Mesothelial cell of epicardium (in vitro differentiated cells): ENCODE results near the gene PHF21A. TPM values are rescaled to one million over a fixed set of nuclear protein-coding genes. Genes with fewer than 3 reads are reported as not detected.
"Not testable (repeated sequence)": the region's sequence is repeated elsewhere in the genome, so short reads cannot be mapped to it uniquely, and the experiment has no call there.

ENCODE experiments used
- DNase-seq, 2 experiments: peaks; one replicate each; pipeline ENCODE4 v3.0.0; 2021; ENCODE audit warnings: low spot score in 2 of 2; ENCODE audit not compliant: unreplicated experiment in 2 of 2
- H3K27ac Mint-ChIP-seq: 2 replicates; pipeline ENCODE4 v1.8.0; 2021; ENCODE audit warnings: mixed read lengths
- H3K27me3 Mint-ChIP-seq: 2 replicates; pipeline ENCODE4 v1.8.0; 2021; ENCODE audit warnings: low read depth, mixed read lengths
- H3K36me3 Mint-ChIP-seq: 2 replicates; pipeline ENCODE4 v1.8.0; 2021; ENCODE audit warnings: mixed read lengths
- H3K4me1 Mint-ChIP-seq: 2 replicates; pipeline ENCODE4 v1.8.0; 2021; ENCODE audit warnings: mixed read lengths
- H3K4me3 Mint-ChIP-seq: 2 replicates; pipeline ENCODE4 v1.8.0; 2021; ENCODE audit warnings: mild to moderate bottlenecking, moderate library complexity, mixed read lengths
- H3K9me3 Mint-ChIP-seq: 2 replicates; pipeline ENCODE4 v1.8.0; 2021; ENCODE audit warnings: mixed read lengths
- total RNA-seq: library from RNA; stranded (reverse); gene quantifications from 3 replicates; pipeline ENCODE4 v1.2.1, GENCODE V29; 2021
- TF ChIP-seq, protein P1 (sequence below): fragments of 200-600 bp; sonication (generic); IDR thresholded peaks from one replicate; pipeline ENCODE4 v1.5.0; 2021; ENCODE audit warnings: antibody characterized with exemption; ENCODE audit not compliant: unreplicated experiment

The PHF21A gene
- total RNA-seq, 1 donor from 2014 or later = 106 TPM

DNA sequence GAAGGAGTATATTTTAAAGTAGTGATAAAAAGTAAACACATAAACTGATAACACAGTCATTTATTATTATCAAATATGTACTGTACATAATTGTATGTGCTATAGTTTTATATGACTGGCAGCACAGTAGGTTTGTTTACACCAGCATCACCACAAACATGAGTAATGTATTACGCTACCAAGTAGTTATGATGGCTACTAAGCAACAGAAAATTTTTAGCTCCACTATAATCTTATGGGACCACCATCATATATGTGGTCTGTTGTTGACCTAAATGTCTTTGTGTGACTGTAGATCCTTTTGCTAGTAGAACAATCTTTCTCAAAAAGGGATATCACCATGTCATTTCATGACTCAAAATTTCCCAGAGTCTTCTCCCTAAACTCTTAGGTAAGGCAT, 105.3 kb downstream of the PHF21A start:
- no peak for DNase-seq
- TF ChIP-seq, protein P1, sequence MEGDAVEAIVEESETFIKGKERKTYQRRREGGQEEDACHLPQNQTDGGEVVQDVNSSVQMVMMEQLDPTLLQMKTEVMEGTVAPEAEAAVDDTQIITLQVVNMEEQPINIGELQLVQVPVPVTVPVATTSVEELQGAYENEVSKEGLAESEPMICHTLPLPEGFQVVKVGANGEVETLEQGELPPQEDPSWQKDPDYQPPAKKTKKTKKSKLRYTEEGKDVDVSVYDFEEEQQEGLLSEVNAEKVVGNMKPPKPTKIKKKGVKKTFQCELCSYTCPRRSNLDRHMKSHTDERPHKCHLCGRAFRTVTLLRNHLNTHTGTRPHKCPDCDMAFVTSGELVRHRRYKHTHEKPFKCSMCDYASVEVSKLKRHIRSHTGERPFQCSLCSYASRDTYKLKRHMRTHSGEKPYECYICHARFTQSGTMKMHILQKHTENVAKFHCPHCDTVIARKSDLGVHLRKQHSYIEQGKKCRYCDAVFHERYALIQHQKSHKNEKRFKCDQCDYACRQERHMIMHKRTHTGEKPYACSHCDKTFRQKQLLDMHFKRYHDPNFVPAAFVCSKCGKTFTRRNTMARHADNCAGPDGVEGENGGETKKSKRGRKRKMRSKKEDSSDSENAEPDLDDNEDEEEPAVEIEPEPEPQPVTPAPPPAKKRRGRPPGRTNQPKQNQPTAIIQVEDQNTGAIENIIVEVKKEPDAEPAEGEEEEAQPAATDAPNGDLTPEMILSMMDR = no peak
- H3K36me3 Mint-ChIP-seq = peaks cover 3% of the 10 kb centered on the region
- H3K4me1 Mint-ChIP-seq = peaks cover 4% of the 10 kb centered on the region
- H3K4me3 Mint-ChIP-seq = no peak overlapping the region
- no peak overlapping the region for H3K27ac Mint-ChIP-seq
- H3K9me3 Mint-ChIP-seq = peaks cover 4% of the 10 kb centered on the region
- no peaks in the 10 kb centered on the region for H3K27me3 Mint-ChIP-seq

DNA sequence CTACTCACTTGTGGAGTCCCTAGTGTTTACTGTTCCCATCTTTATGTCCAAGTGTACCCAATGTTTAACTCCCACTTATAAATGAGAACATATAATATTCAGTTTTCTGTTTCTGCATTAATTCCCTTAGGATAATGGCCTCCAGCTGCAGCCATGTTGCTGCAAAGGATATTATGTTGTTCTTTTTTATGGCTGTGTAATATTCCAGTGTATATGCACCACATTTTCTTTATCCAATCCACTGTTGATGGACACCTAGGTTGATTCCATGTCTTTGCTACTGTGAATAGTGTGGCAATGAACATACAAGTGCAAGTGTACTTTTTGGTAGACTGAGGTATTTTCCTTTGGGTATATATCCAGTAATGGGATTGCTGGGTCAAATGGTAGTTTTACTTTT, 107.1 kb downstream of the PHF21A start:
- not testable (repeated sequence) for H3K9me3 Mint-ChIP-seq, H3K27me3 Mint-ChIP-seq

DNA sequence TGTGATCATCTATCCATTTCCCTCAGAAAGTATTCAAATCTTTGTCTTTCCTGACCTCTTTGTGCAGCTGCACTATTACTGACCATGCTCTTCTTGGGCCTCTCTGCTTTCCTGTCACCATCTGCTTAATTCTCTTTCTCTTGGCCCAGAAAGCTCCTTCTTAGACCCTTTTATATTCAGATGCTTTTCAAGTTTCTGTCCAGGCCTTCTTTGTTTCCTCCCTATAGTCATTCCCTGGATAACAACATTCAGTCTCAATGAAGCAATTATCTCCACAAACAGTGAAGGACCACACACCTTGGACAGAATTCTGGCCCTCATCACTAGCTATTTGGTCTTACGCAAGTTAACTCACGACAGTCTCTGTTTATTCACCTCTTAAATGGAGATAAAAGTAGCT, 109.1 kb downstream of the PHF21A start:
- Mint-ChIP-seq H3K36me3 (peaks cover 3% of the 10 kb centered on the region), H3K4me3 (no peak overlapping the region), H3K4me1 (no peaks in the 10 kb centered on the region), H3K27me3 (no peaks in the 10 kb centered on the region), H3K9me3 (peaks cover 4% of the 10 kb centered on the region), H3K27ac (no peak overlapping the region)
- no peak for DNase-seq
- TF ChIP-seq, protein P1 = no peak

More for the DNA sequence above, 107.1 kb downstream of the PHF21A start:
- not testable (repeated sequence) for H3K36me3 Mint-ChIP-seq, H3K4me1 Mint-ChIP-seq, H3K27ac Mint-ChIP-seq, H3K4me3 Mint-ChIP-seq, DNase-seq

DNA sequence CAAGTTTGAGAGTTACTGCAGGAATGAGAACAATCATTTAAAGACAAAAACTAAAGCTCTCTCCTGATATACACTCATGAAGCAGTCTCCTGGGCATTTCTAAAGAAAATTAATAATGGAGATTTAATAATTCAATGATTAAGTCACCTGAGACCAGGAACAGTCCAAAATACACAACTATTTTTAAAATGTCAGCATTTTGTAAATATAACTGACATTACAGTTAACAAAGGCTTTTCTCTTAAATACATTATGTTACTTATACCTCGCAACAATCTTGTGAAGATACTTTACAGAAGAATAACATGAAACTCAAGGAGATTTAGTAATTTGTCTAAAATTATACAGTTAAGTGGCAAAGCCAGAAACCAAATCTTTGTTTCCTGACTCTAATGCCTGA, 111.2 kb downstream of the PHF21A start:
- Mint-ChIP-seq H3K36me3 (peaks cover 4% of the 10 kb centered on the region), H3K4me1 (peaks cover 2% of the 10 kb centered on the region), H3K4me3 (no peak overlapping the region), H3K27me3 (no peaks in the 10 kb centered on the region), H3K9me3 (peaks cover 3% of the 10 kb centered on the region), H3K27ac (no peak overlapping the region)
- TF ChIP-seq, protein P1 = no peak
- DNase-seq = no peak

DNA sequence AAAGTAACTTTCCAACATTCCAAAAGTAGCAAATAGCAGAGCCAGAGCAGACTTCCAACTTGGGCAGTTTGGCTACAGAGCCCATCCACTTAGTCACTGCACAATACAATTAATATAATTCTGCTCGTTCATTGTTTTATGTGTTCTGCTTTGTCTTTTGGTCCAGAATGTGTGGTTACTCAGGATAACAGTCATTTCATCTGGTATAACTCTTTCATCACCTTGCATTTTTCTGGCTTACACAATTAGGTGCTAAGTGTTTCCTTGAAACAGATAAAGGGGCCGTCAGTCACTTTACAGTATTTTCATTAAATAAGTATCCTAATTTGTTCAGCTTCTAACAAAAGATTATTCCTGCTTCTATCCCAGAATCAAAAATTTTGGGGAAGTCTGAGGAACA, 111.6 kb downstream of the PHF21A start:
- peaks cover 5% of the 10 kb centered on the region for H3K4me1 Mint-ChIP-seq
- no peak for DNase-seq
- no peaks in the 10 kb centered on the region for H3K27me3 Mint-ChIP-seq
- no peak overlapping the region for H3K27ac Mint-ChIP-seq
- no peaks in the 10 kb centered on the region for H3K9me3 Mint-ChIP-seq
- no peak overlapping the region for H3K4me3 Mint-ChIP-seq
- TF ChIP-seq, protein P1 = no peak
- peaks cover 1% of the 10 kb centered on the region for H3K36me3 Mint-ChIP-seq

DNA sequence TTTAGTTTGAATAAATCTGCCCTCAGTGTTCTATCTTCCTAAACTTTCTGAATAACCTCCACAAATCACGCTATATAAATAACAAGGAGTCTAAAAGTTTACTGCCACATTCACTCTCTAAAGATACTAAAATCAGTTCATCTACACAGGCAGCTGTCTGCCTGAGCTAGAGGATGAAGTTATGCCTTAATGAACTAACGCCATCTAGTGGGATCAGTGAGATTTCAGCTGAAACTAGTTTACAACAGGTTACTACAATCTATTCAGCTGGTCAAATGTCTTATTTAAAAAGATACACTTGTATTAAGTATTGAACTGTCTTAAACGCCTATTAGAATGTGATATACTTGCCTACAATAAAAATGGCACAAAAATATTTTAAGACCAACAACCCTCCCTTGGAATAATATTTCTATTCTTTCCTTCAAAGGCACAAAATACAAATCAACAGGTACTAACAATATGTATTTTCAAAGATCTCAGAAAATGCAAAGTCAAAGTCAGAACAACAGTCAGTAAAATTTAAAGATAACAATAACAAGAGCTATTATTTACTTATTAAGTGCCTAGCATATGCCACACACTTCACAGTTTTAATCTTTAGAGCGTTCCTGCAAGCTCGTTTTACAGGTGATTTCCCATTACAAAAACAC, 114.7 kb downstream of the PHF21A start:
- TF ChIP-seq, protein P1 = peak; percentile 50
- DNase-seq = no peak
- Mint-ChIP-seq H3K4me3 (no peak overlapping the region), H3K36me3 (peaks cover 1% of the 10 kb centered on the region), H3K9me3 (no peaks in the 10 kb centered on the region), H3K27ac (no peak overlapping the region), H3K27me3 (no peaks in the 10 kb centered on the region), H3K4me1 (peaks cover 11% of the 10 kb centered on the region)
